H9 (cell line): Measurements from ENCODE around the gene TACC2. TPM values are rescaled to one million over a fixed set of nuclear protein-coding genes. Genes with fewer than 3 reads are reported as not detected.

ENCODE experiments used
- DNase-seq: peaks from one replicate; pipeline ENCODE4 v3.0.0-alpha.2; 2017
- H2AFZ ChIP-seq: one replicate; pipeline ENCODE4 v1.6.1; 2013; ENCODE audit warnings: mild to moderate bottlenecking, low read length, control low read depth, moderate library complexity
- H2AK5ac ChIP-seq: 2 replicates; pipeline ENCODE4 v1.6.1; 2013; ENCODE audit warnings: low read length, control low read depth, mixed read lengths; ENCODE audit not compliant: insufficient read length
- H2BK120ac ChIP-seq: one replicate; pipeline ENCODE4 v1.6.1; 2013; ENCODE audit warnings: low read depth, mild to moderate bottlenecking, low read length, control low read depth, inconsistent platforms; ENCODE audit not compliant: poor library complexity, severe bottlenecking
- H2BK12ac ChIP-seq: 2 replicates; pipeline ENCODE4 v1.6.1; 2013; ENCODE audit warnings: low read length, control low read depth, mixed read lengths, low read depth; ENCODE audit not compliant: insufficient read length
- H2BK15ac ChIP-seq: 2 replicates; pipeline ENCODE4 v1.6.1; 2013; ENCODE audit warnings: low read depth, low read length, control low read depth
- H2BK20ac ChIP-seq: one replicate; pipeline ENCODE4 v1.6.1; 2013; ENCODE audit warnings: low read depth, mild to moderate bottlenecking, low read length, control low read depth, inconsistent platforms; ENCODE audit not compliant: poor library complexity, severe bottlenecking
- H2BK5ac ChIP-seq: 2 replicates; pipeline ENCODE4 v1.6.1; 2013; ENCODE audit warnings: low read length, control low read depth, mixed read lengths; ENCODE audit not compliant: insufficient read length
- H3K14ac ChIP-seq: 2 replicates; pipeline ENCODE4 v1.6.1; 2013; ENCODE audit warnings: low read length, control low read depth; ENCODE audit not compliant: insufficient read depth
- H3K18ac ChIP-seq: 2 replicates; pipeline ENCODE4 v1.6.1; 2013; ENCODE audit warnings: low read depth, mild to moderate bottlenecking, mixed read lengths, low read length, control low read depth; ENCODE audit not compliant: insufficient read length
- H3K23ac ChIP-seq: 2 replicates; pipeline ENCODE4 v1.6.1; 2013; ENCODE audit warnings: low read length, control low read depth, mixed read lengths, low read depth; ENCODE audit not compliant: insufficient read length
- H3K23me2 ChIP-seq: 2 replicates; pipeline ENCODE4 v1.6.1; 2013; ENCODE audit warnings: low read depth, mild to moderate bottlenecking, mixed read lengths, low read length, control low read depth; ENCODE audit not compliant: insufficient read length, poor library complexity, severe bottlenecking
- H3K27ac ChIP-seq: 2 replicates; pipeline ENCODE4 v1.5.1; 2013; ENCODE audit warnings: low read length, control low read depth, mixed read lengths, low read depth; ENCODE audit not compliant: insufficient read length
- H3K27me3 ChIP-seq: 2 replicates; pipeline ENCODE4 v1.6.1; 2013; ENCODE audit warnings: low read length, control low read depth, inconsistent platforms; ENCODE audit not compliant: insufficient read depth
- H3K4ac ChIP-seq: 2 replicates; pipeline ENCODE4 v1.6.1; 2013; ENCODE audit warnings: low read depth, mild to moderate bottlenecking, control low read depth, inconsistent platforms, low read length, moderate library complexity
- H3K4me1 ChIP-seq: 2 replicates; pipeline ENCODE4 v1.6.1; 2013; ENCODE audit warnings: low read length, control low read depth, inconsistent platforms; ENCODE audit not compliant: insufficient read depth
- H3K4me2 ChIP-seq: 2 replicates; pipeline ENCODE4 v1.6.1; 2013; ENCODE audit warnings: low read length, control low read depth, mixed read lengths; ENCODE audit not compliant: insufficient read length, insufficient read depth
- H3K56ac ChIP-seq: 2 replicates; pipeline ENCODE4 v1.6.1; 2013; ENCODE audit warnings: low read depth, mild to moderate bottlenecking, mixed read lengths, low read length, control low read depth; ENCODE audit not compliant: insufficient read length
- H3K79me1 ChIP-seq: 2 replicates; pipeline ENCODE4 v1.6.1; 2013; ENCODE audit warnings: low read depth, mild to moderate bottlenecking, moderate library complexity, low read length, control low read depth, inconsistent platforms; ENCODE audit not compliant: insufficient read depth, poor library complexity, severe bottlenecking
- H3K79me2 ChIP-seq: 2 replicates; pipeline ENCODE4 v1.6.1; 2013; ENCODE audit warnings: low read length, control low read depth, inconsistent platforms; ENCODE audit not compliant: insufficient read depth
- H3K9ac ChIP-seq: 2 replicates; pipeline ENCODE4 v1.6.1; 2013; ENCODE audit warnings: low read length, control low read depth, mixed read lengths; ENCODE audit not compliant: insufficient read length; ENCODE audit errors: extremely low read depth
- H3K9me3 ChIP-seq: one replicate; pipeline ENCODE4 v1.6.1; 2013; ENCODE audit warnings: low read depth, low read length, inconsistent platforms; ENCODE audit not compliant: control insufficient read depth
- H3T11ph ChIP-seq: one replicate; pipeline ENCODE4 v1.6.1; 2013; ENCODE audit warnings: mild to moderate bottlenecking, low read length, control low read depth, inconsistent platforms
- H4K20me1 ChIP-seq: one replicate; pipeline ENCODE4 v1.6.1; 2013; ENCODE audit not compliant: control insufficient read depth, insufficient read length, insufficient read depth
- H4K5ac ChIP-seq: 2 replicates; pipeline ENCODE4 v1.6.1; 2013; ENCODE audit warnings: low read depth, mild to moderate bottlenecking, mixed read lengths, low read length, control low read depth; ENCODE audit not compliant: insufficient read length
- H4K8ac ChIP-seq: replicated peaks from 2 replicates; pipeline ENCODE4 v1.6.1; 2013; ENCODE audit warnings: low read length, control low read depth, mixed read lengths, low read depth; ENCODE audit not compliant: insufficient read length
- H4K91ac ChIP-seq: 2 replicates; pipeline ENCODE4 v1.6.1; 2013; ENCODE audit warnings: low read depth, mild to moderate bottlenecking, moderate library complexity, mixed read lengths, low read length, control low read depth; ENCODE audit not compliant: insufficient read length
- H3K27ac Mint-ChIP-seq, 3 experiments: 2 replicates in 2 of 3; 3 replicates in 1 of 3; pipeline ENCODE4 v1.8.0; 2020 to 2021; ENCODE audit warnings: mixed read lengths in 3 of 3, mild to moderate bottlenecking in 1 of 3, moderate library complexity in 1 of 3
- H3K27me3 Mint-ChIP-seq: 2 replicates; pipeline ENCODE4 v1.8.0; 2021; ENCODE audit warnings: low read depth, mild to moderate bottlenecking, moderate library complexity, mixed read lengths
- H3K36me3 Mint-ChIP-seq, 3 experiments: 2 replicates in 2 of 3; 3 replicates in 1 of 3; pipeline ENCODE4 v1.8.0; 2020 to 2021; ENCODE audit warnings: low read depth in 3 of 3, mixed read lengths in 3 of 3; ENCODE audit not compliant: insufficient read depth in 1 of 3
- H3K4me1 Mint-ChIP-seq, 2 experiments: 2 replicates each; pipeline ENCODE4 v1.8.0; 2020; ENCODE audit warnings: mixed read lengths in 2 of 2
- H3K4me3 Mint-ChIP-seq, 2 experiments: 2 replicates in 1 of 2; 3 replicates in 1 of 2; pipeline ENCODE4 v1.8.0; 2020 to 2021; ENCODE audit warnings: mild to moderate bottlenecking in 2 of 2, mixed read lengths in 2 of 2, moderate library complexity in 1 of 2
- H3K9me3 Mint-ChIP-seq, 2 experiments: 2 replicates in 1 of 2; 3 replicates in 1 of 2; pipeline ENCODE4 v1.8.0; 2020; ENCODE audit warnings: mild to moderate bottlenecking in 2 of 2, mixed read lengths in 2 of 2, moderate library complexity in 1 of 2
- CTCF ChIP-seq: fragments of 200-600 bp; sonication (generic); conservative IDR thresholded peaks from 3 replicates; pipeline ENCODE4 v1.8.0; 2021; ENCODE audit warnings: antibody characterized with exemption, mild to moderate bottlenecking
- WGBS: extraction: QIAGEN DNeasy Blood & Tissue Kit; methylation state at CpG from one replicate; pipeline ENCODE4 v1.1.7; 2013; ENCODE audit warnings: missing lambda C conversion rate, low lambda C conversion rate, mixed read lengths; ENCODE audit not compliant: insufficient read length; ENCODE audit errors: extremely low coverage; 5-methylcytosine and 5-hydroxymethylcytosine counted together
- total RNA-seq: library from RNA; stranded (reverse); gene quantifications from 2 replicates; pipeline ENCODE4 v1.2.1, GENCODE V29; 2021

TACC2 gene
- total RNA-seq, 1 experiment from 2014 or later = 58.1 TPM

- peaks cover 0 to 17% (median 15%) of the 10 kb centered on the region in 3 experiments; a peak in 6 of 7 replicates for H3K36me3 Mint-ChIP-seq
- no peak overlapping the region for H2BK15ac ChIP-seq
- TF ChIP-seq CTCF = no peak
- H4K5ac ChIP-seq = no peak overlapping the region
- no CpG with 5 or more reads among the region's 3 CpGs for WGBS
- H3K27me3 Mint-ChIP-seq = peaks cover 9% of the 10 kb centered on the region
- no peak overlapping the region for H2BK5ac ChIP-seq
- H3K4me3 Mint-ChIP-seq = no peak overlapping the region
- H3K9me3 ChIP-seq = no peaks in the 10 kb centered on the region
- H3K27ac ChIP-seq = no peak overlapping the region
- H3K4me1 Mint-ChIP-seq = peaks cover 81 to 84% of the 10 kb centered on the region in 2 experiments
- no peak overlapping the region for H3K14ac ChIP-seq
- H2BK120ac ChIP-seq = no peak overlapping the region
- no peak overlapping the region for H3K56ac ChIP-seq
- H2AK5ac ChIP-seq = no peak overlapping the region
- no peaks in the 10 kb centered on the region for H4K20me1 ChIP-seq
- no peak overlapping the region for H2BK20ac ChIP-seq
- peaks cover 12% of the 10 kb centered on the region for H3K23me2 ChIP-seq
- H2AFZ ChIP-seq = no peak overlapping the region
- H3K27me3 ChIP-seq = no peaks in the 10 kb centered on the region; the same call in 1 of the 2 replicates
- no peaks in the 10 kb centered on the region; a peak in 2 of 5 replicates for H3K9me3 Mint-ChIP-seq
- no peak overlapping the region for H3K23ac ChIP-seq
- no peaks in the 10 kb centered on the region for H3K79me1 ChIP-seq
- peak overlapping the region in 1 of 3 experiments; percentile 49; a peak in 1 of 7 replicates for H3K27ac Mint-ChIP-seq
- peaks cover 4% of the 10 kb centered on the region; the same call in 1 of the 2 replicates for H3K4me1 ChIP-seq
- H3K9ac ChIP-seq = no peak overlapping the region
- no peak overlapping the region for H2BK12ac ChIP-seq
- H3K4ac ChIP-seq = no peak overlapping the region
- DNase-seq = no peak
- H3K79me2 ChIP-seq = peaks cover 25% of the 10 kb centered on the region; the same call in 1 of the 2 replicates
- no peak overlapping the region for H3K4me2 ChIP-seq
- no peak overlapping the region for H3K18ac ChIP-seq
- H4K91ac ChIP-seq = no peak overlapping the region
- no peak overlapping the region for H3T11ph ChIP-seq
- no peak overlapping the region for H4K8ac ChIP-seq
Measured at GRCh38 chr10:122168598-122169394, 179.8 kb downstream of the TACC2 start.
